HCT116 (cell line): ENCODE results near the gene COL8A2. TPM values are rescaled to one million over a fixed set of nuclear protein-coding genes. Genes with fewer than 3 reads are reported as not detected.

Experiments used
- ATAC-seq: fragments of 200-7000 bp; cut with Tn5 transposase; 2 replicates; pipeline ENCODE4 v1.9.1; 2020; ENCODE audit warnings: mild to moderate bottlenecking, moderate library complexity
- BruUV-seq: library from RNA; stranded (reverse); fragments of 400-500 nt; replicated peaks from 2 replicates; lab custom pipeline; 2021; lab: Mats Ljungman, UMichigan
- CTCF ChIA-PET: fragments of 300-600 bp; sonication (Branson Sonifier 250); formaldehyde crosslinking; loops from one replicate; lab custom pipeline; 2021; ENCODE audit warnings: antibody characterized with exemption; lab: Charles Lee
- POLR2A ChIA-PET: fragments of 300-600, 350-600 bp; sonication (Branson Sonifier 250); formaldehyde crosslinking; loops from one replicate; lab custom pipeline; 2021; ENCODE audit warnings: antibody characterized with exemption; lab: Charles Lee
- RAD21 ChIA-PET, 2 experiments: fragments of 300-600 bp; sonication (Branson Sonifier 250); formaldehyde crosslinking; loops; one replicate each; lab custom pipeline; 2023; ENCODE audit warnings: low total read pairs in 2 of 2; ENCODE audit not compliant: uncharacterized antibody in 2 of 2, unreplicated experiment in 2 of 2, low non-redundant PET in 1 of 2; lab: Charles Lee
- DNase-seq: peaks from one replicate; pipeline ENCODE4 v3.0.0-alpha.2; 2010; ENCODE audit warnings: low read depth, low spot score
- H2AFZ ChIP-seq: fragments of 200-600 bp; shearing (Covaris generic), sonication (generic); 2 replicates; pipeline ENCODE4 v1.6.1; 2017; ENCODE audit warnings: low read depth, mixed run types, mixed read lengths, antibody characterized with exemption, low read length; ENCODE audit not compliant: poor library complexity, severe bottlenecking
- H3K27ac ChIP-seq: 2 replicates; pipeline ENCODE4 v1.5.1; 2012; ENCODE audit warnings: low read depth, low read length
- H3K27me3 ChIP-seq: fragments of 200-600 bp; sonication (generic); 2 replicates; pipeline ENCODE4 v1.6.1; 2016; ENCODE audit warnings: mixed run types, low read length, mixed read lengths; ENCODE audit not compliant: insufficient read depth
- H3K36me3 ChIP-seq, 2 experiments: fragments of 200-500 bp in 1 of 2; fragments of 200-600 bp in 1 of 2; sonication (Bioruptor generic) in 1 of 2; sonication (generic) in 1 of 2; 2 replicates each; pipeline versions ENCODE4 v1.5.1 to v1.6.1; 2014 to 2016; ENCODE audit warnings: low read length in 2 of 2, inconsistent platforms in 1 of 2, mixed read lengths in 1 of 2, mixed run types in 1 of 2; ENCODE audit not compliant: insufficient read depth in 2 of 2, control insufficient read depth in 1 of 2
- H3K4me1 ChIP-seq, 2 experiments: fragments of 200-600 bp in 1 of 2; sonication (generic) in 1 of 2; 2 replicates each; pipeline versions ENCODE4 v1.5.1 to v1.6.1; 2012 to 2017; ENCODE audit warnings: low read length in 2 of 2, inconsistent platforms in 1 of 2, mild to moderate bottlenecking in 1 of 2, mixed read lengths in 1 of 2, mixed run types in 1 of 2, moderate library complexity in 1 of 2; ENCODE audit not compliant: insufficient read depth in 2 of 2, control insufficient read depth in 1 of 2
- H3K4me2 ChIP-seq: fragments of 200-600 bp; sonication (generic); 2 replicates; pipeline ENCODE4 v1.6.1; 2017; ENCODE audit warnings: mixed run types, low read length, mixed read lengths
- H3K4me3 ChIP-seq, 2 experiments: fragments of 200-600 bp in 1 of 2; sonication (generic) in 1 of 2; replicated peaks in 1 of 2; 2 replicates each; pipeline ENCODE4 v1.5.1; 2011 to 2016; ENCODE audit warnings: low read length in 2 of 2, control low read depth in 1 of 2, low read depth in 1 of 2, mild to moderate bottlenecking in 1 of 2, mixed read lengths in 1 of 2, mixed run types in 1 of 2
- H3K79me2 ChIP-seq: fragments of 200-600 bp; sonication (generic); 2 replicates; pipeline ENCODE4 v1.6.1; 2017; ENCODE audit warnings: mild to moderate bottlenecking, mixed run types, low read length, moderate library complexity, mixed read lengths; ENCODE audit not compliant: insufficient read depth
- H3K9ac ChIP-seq: fragments of 200-600 bp; sonication (generic); 2 replicates; pipeline ENCODE4 v1.6.1; 2016; ENCODE audit warnings: low read length, mixed read lengths
- H3K9me2 ChIP-seq: fragments of 200-600 bp; sonication (generic), shearing (Covaris generic); 2 replicates; pipeline ENCODE4 v1.6.1; 2017; ENCODE audit warnings: mixed run types, mild to moderate bottlenecking, moderate library complexity; ENCODE audit not compliant: insufficient read depth
- H3K9me3 ChIP-seq, 2 experiments: fragments of 200-500 bp in 1 of 2; fragments of 200-600 bp in 1 of 2; sonication (Bioruptor generic) in 1 of 2; sonication (generic) in 1 of 2; 2 replicates each; pipeline ENCODE4 v1.6.1; 2014 to 2017; ENCODE audit warnings: low read length in 2 of 2, mixed read lengths in 2 of 2, inconsistent platforms in 1 of 2, low read depth in 1 of 2, mild to moderate bottlenecking in 1 of 2, mixed run types in 1 of 2, moderate library complexity in 1 of 2; ENCODE audit not compliant: control insufficient read depth in 1 of 2, insufficient read depth in 1 of 2
- H4K20me1 ChIP-seq: fragments of 200-600 bp; sonication (generic), shearing (Covaris generic); 2 replicates; pipeline ENCODE4 v1.6.1; 2017; ENCODE audit warnings: mixed run types, mild to moderate bottlenecking, moderate library complexity; ENCODE audit not compliant: insufficient read depth
- CBX3 ChIP-seq: IDR thresholded peaks from 2 replicates; pipeline ENCODE4 v1.6.1; 2012; ENCODE audit warnings: low read depth
- CEBPB ChIP-seq: IDR thresholded peaks from 2 replicates; pipeline ENCODE4 v1.6.1; 2012; ENCODE audit warnings: low read depth
- CTCF ChIP-seq, 3 experiments: fragments of 200-600 bp in 1 of 3; sonication (generic) in 1 of 3; IDR thresholded peaks in 2 of 3; conservative IDR thresholded peaks in 1 of 3; 2 replicates each; pipeline ENCODE4 v1.5.1; 2012 to 2017; ENCODE audit warnings: low read depth in 2 of 3, low read length in 2 of 3, antibody characterized with exemption in 1 of 3, borderline replicate concordance in 1 of 3, control low read depth in 1 of 3, mild to moderate bottlenecking in 1 of 3, mixed read lengths in 1 of 3, mixed run types in 1 of 3, moderate library complexity in 1 of 3; ENCODE audit not compliant: insufficient read depth in 1 of 3
- EZH2 ChIP-seq: fragments of 200-600 bp; sonication (generic); IDR thresholded peaks from 2 replicates; pipeline ENCODE4 v1.6.1; 2017; ENCODE audit warnings: antibody characterized with exemption, mixed run types
- EZH2phosphoT487 ChIP-seq: fragments of 200-600 bp; IDR thresholded peaks from 2 replicates; pipeline ENCODE4 v1.6.1; 2018; ENCODE audit warnings: antibody characterized with exemption, borderline replicate concordance
- FOSL1 ChIP-seq: IDR thresholded peaks from 2 replicates; pipeline ENCODE4 v1.6.1; 2012; ENCODE audit warnings: low read depth
- JUND ChIP-seq: IDR thresholded peaks from 2 replicates; pipeline ENCODE4 v1.6.1; 2012
- POLR2A ChIP-seq: IDR thresholded peaks from 2 replicates; pipeline ENCODE4 v1.7.0; 2011; ENCODE audit warnings: borderline replicate concordance; ENCODE audit not compliant: insufficient read depth, insufficient read length; ENCODE audit errors: extremely low read depth
- POLR2AphosphoS5 ChIP-seq: IDR thresholded peaks from 2 replicates; pipeline ENCODE4 v1.6.1; 2011; ENCODE audit warnings: mild to moderate bottlenecking, low read depth, low read length, moderate library complexity
- SP1 ChIP-seq: IDR thresholded peaks from 2 replicates; pipeline ENCODE4 v1.6.1; 2012; ENCODE audit warnings: low read depth
- SRF ChIP-seq: IDR thresholded peaks from 2 replicates; pipeline ENCODE4 v1.6.1; 2012; ENCODE audit warnings: low read depth
- TCF7L2 ChIP-seq: IDR thresholded peaks from 2 replicates; pipeline ENCODE4 v1.7.0; 2011; ENCODE audit warnings: borderline replicate concordance, inconsistent platforms; ENCODE audit not compliant: insufficient read depth, insufficient read length; ENCODE audit errors: extremely low read depth
- ZFX ChIP-seq: fragments of 450-650 bp; IDR thresholded peaks from 2 replicates; pipeline ENCODE4 v1.6.1; 2017
- ZNF274 ChIP-seq: fragments of 200-500 bp; sonication (Bioruptor generic); IDR thresholded peaks from 2 replicates; pipeline ENCODE4 v1.6.1; 2014; ENCODE audit warnings: mild to moderate bottlenecking, low read depth, low read length, inconsistent platforms
- intact Hi-C: fragments of 100-400 bp; cut with micrococcal nuclease; formaldehyde crosslinking; loops from 2 replicates; pipeline ENCODE4 v1.10.0; 2022
- total RNA-seq: library from RNA; stranded (reverse); gene quantifications from one replicate; pipeline ENCODE4 v1.2.1, GENCODE V29; 2021; ENCODE audit not compliant: unreplicated experiment
- TF ChIP-seq, protein P1 (sequence below): IDR thresholded peaks from 2 replicates; pipeline ENCODE4 v1.6.1; 2012

The COL8A2 gene
- total RNA-seq, 1 experiment from 2014 or later: 0.05 TPM

- intact Hi-C loops: loop anchor here (10.0 kb wide), 1 partner anchor 225 kb away; no protein-coding TSS in a partner anchor
- POLR2A ChIA-PET: no interaction called here
Measured at GRCh38 chr1:36080236-36080635, 44.8 kb downstream of the COL8A2 start.

GRCh38 chr1:36076979-36077573, 47.9 kb downstream of the COL8A2 start:
- no peaks in the 10 kb centered on the region for H3K36me3 ChIP-seq
- no peaks in the 10 kb centered on the region for H3K9me3 ChIP-seq
- no peak overlapping the region for H3K4me3 ChIP-seq
- no peak overlapping the region for H3K27ac ChIP-seq
- no peak overlapping the region for H2AFZ ChIP-seq
- intact Hi-C loops: no loop called here
- no peak for ATAC-seq
- H3K79me2 ChIP-seq: no peaks in the 10 kb centered on the region
- H3K27me3 ChIP-seq: no peaks in the 10 kb centered on the region
- RAD21 ChIA-PET: no interaction called here
- BruUV-seq: no TSS peak
- no peaks in the 10 kb centered on the region for H4K20me1 ChIP-seq
- POLR2A ChIA-PET: no interaction called here
- H3K4me2 ChIP-seq: no peak overlapping the region
- no peak overlapping the region for H3K9ac ChIP-seq
- CTCF ChIA-PET: no interaction called here
- H3K9me2 ChIP-seq: no peaks in the 10 kb centered on the region
- peaks cover 0 to 6% of the 10 kb centered on the region in 2 experiments; a peak in 2 of 4 replicates for H3K4me1 ChIP-seq
- no peak for DNase-seq
- no peak for TF ChIP-seq SRF
- no peak for TF ChIP-seq FOSL1
- TF ChIP-seq CBX3: no peak
- TF ChIP-seq, protein P1, sequence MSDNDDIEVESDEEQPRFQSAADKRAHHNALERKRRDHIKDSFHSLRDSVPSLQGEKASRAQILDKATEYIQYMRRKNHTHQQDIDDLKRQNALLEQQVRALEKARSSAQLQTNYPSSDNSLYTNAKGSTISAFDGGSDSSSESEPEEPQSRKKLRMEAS: no peak
- no peak for TF ChIP-seq JUND
- no peak for TF ChIP-seq ZFX
- TF ChIP-seq CEBPB: no peak
- TF ChIP-seq POLR2AphosphoS5: no peak
- TF ChIP-seq EZH2phosphoT487: no peak
- TF ChIP-seq TCF7L2: no peak
- no peak for TF ChIP-seq ZNF274
- TF ChIP-seq POLR2A: no peak
- TF ChIP-seq EZH2: no peak
- no peak for TF ChIP-seq SP1

More at GRCh38 chr1:36080236-36080635, 44.8 kb downstream of the COL8A2 start:
- Histone ChIP-seq H3K4me3 (no peak overlapping the region), H3K27me3 (no peaks in the 10 kb centered on the region), H3K36me3 (no peaks in the 10 kb centered on the region), H3K4me1 (peaks cover 0 to 6% of the 10 kb centered on the region in 2 experiments; a peak in 2 of 4 replicates), H3K4me2 (no peak overlapping the region), H3K79me2 (no peaks in the 10 kb centered on the region), H3K9me2 (no peaks in the 10 kb centered on the region), H3K9me3 (no peaks in the 10 kb centered on the region), H2AFZ (no peak overlapping the region), H4K20me1 (no peaks in the 10 kb centered on the region), H3K9ac (no peak overlapping the region), H3K27ac (no peak overlapping the region)
- ChIA-PET RAD21 (no interaction called here), CTCF (interaction anchor here (0.8 kb wide), 1 partner anchor 205 kb away, joined by 3 read pairs; no protein-coding TSS in a partner anchor)
- DNase-seq: no peak
- TF ChIP-seq ZNF274 (no peak), CTCF (IDR thresholded peaks at IDR 0.05 in 2 of 3, conservative IDR thresholded peaks at IDR 0.05 in 1 of 3; ENCODE audit: borderline replicate concordance in 1 of 3, insufficient read depth in 1 of 3, low read depth in 2 of 3, low read length in 2 of 3) (no peak), FOSL1 (no peak)
- no peak for ATAC-seq
- BruUV-seq: no TSS peak
